ENCODE results near the gene ALPK1.

The ALPK1 gene

DNA sequence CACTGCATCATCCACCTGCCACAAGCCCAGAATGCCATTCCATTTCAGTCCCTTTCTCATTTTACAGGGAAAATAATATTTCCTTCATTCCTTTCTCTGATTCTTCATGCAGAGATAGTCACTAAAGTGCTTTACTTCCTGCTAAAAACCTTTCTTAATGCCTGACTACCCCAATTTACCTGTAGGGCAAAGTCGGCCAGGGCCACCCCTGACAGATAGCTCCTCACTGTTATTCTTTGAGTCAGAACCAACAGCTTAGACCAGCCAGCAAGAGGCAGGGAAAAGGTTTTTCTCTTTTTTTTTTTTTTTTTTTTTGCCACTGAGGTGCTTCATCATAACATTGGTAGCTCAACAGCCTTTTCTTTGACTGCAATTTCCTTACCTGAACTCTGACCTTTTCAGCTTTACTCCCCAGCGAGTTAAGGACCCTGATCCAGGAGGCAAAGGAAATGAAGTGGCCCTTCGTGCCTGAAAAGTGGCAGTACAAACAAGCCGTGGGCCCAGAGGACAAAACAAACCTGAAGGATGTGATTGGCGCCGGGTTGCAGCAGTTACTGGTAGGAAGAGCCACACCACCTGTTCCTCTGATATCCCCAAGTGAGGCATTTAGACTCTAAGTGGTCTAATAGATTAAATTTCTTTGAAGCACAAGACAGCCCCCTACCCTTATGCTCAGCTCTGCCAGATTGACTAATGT lies 85.0 kb downstream of the ALPK1 start:
- TF ChIP-seq, protein P1, sequence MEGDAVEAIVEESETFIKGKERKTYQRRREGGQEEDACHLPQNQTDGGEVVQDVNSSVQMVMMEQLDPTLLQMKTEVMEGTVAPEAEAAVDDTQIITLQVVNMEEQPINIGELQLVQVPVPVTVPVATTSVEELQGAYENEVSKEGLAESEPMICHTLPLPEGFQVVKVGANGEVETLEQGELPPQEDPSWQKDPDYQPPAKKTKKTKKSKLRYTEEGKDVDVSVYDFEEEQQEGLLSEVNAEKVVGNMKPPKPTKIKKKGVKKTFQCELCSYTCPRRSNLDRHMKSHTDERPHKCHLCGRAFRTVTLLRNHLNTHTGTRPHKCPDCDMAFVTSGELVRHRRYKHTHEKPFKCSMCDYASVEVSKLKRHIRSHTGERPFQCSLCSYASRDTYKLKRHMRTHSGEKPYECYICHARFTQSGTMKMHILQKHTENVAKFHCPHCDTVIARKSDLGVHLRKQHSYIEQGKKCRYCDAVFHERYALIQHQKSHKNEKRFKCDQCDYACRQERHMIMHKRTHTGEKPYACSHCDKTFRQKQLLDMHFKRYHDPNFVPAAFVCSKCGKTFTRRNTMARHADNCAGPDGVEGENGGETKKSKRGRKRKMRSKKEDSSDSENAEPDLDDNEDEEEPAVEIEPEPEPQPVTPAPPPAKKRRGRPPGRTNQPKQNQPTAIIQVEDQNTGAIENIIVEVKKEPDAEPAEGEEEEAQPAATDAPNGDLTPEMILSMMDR (IDR thresholded peaks at IDR 0.05): no peak

DNA sequence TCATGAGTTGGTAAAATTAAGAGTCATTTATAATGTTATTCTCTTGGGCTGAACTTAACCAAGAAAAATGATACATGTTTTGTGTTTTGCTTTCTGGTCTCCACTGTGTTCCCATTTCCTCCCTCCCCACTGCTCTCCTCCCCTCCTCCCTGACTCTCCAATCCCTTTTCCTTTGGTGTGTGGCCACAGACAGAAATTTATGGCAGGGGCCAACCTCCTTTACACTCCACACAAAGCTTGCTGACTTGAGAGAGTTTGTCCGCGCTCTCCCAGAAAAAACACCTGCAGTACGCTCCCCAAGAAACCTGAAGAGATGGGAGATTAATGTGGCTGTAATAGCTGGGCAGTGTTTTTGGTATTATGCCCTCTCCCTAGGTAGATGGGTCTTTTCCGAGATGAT lies 88.9 kb downstream of the ALPK1 start:
- TF ChIP-seq, protein P1 (IDR thresholded peaks at IDR 0.05): no peak

DNA sequence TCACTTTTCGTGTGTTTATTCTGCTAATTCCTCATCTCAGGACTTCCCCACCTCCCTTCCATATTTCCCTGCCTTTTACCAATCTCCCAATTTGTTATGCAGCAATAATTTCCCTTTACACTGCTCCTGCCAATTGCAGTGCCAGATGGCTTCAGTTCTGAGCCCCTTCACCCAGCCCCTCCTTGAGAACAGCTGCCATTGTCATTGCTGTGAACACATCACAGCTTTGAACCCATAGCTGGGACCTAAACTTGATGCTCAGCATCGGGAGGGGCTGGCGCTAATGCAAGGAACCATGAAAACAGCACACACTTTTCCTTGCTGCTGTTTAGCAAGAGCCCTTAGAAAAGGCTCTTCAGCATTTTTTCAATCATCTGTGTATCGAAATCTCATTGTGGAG lies 104.9 kb downstream of the ALPK1 start:
- TF ChIP-seq, protein P1 (IDR thresholded peaks at IDR 0.05): no peak

DNA sequence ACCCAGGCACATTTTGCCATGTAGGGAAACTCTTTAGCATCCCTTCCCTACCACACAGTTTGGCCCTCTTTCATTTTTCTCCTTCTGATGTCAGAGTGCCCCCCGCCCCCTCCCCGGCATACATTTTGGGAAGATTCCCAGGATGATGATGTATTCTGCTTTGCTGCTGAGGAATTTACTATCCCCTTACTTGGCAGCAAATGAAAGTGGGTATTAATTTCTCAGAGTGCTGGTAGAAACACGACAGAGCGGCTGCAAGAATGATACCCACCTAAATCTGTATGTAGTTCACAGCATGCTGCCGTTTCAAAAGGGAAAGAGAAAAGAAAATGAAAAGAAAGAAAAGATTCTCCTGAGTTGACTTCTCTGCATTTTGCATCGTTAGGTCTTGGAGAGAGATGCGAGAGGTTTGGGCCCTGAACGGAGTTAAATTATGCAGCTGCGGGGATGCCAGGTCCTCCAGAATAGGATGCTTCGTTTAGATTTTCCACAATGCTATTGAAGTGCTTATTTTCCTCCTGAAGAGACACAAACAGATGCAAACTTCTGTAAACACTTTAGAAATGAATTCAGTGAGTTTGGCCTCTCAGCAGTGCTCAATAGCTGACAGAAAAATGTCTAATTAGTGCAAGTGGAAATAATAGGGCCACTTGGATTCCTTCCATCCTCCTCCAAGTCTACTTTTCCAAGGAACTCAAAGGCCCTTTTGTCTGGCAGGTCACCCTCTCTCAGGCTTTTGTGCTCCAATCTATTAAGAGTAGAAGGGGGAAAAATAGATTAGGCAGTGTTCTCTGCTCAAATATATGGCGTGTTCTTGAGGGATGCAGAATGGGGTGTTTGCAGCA lies 106.2 kb downstream of the ALPK1 start:
- TF ChIP-seq, protein P1 (IDR thresholded peaks at IDR 0.05): no peak

DNA sequence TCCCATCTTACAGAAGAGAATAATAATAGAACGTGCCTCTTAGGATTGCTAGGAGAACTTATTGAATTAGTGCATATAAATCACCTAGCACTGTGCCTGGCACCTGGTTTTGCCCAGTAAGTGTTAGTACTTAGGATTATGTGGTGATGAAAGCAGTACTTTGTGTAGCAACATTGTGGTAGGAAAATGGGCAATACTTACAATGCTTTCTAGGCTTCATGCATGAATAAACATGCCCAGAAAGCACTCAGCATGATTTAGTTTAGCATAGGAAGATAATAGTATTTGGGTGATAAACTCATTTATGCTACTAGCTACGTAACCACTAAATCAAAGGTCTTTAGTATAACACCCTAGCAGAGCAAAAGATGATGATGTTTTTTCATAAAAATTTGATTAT lies 113.2 kb downstream of the ALPK1 start:
- TF ChIP-seq, protein P1 (IDR thresholded peaks at IDR 0.05): no peak

DNA sequence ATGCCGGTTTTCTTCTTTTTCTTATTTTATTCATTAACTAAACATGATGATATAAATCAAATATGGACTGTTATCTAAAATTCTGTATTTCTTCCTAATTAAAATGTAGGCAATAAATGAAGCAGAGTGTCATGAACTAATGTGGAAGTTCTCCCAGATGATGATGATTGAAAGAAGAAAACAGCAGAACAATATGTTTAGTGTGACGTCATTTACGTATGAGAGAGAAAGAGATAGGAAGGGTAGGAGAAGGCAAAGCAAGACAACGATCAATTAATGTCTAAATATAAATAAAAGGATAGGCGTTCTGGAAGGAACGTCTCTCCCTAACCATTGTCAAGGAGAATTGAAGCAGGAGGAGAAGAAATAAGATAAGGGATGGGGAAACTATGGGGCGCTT lies 113.6 kb downstream of the ALPK1 start:
- TF ChIP-seq, protein P1 (IDR thresholded peaks at IDR 0.05): no peak

DNA sequence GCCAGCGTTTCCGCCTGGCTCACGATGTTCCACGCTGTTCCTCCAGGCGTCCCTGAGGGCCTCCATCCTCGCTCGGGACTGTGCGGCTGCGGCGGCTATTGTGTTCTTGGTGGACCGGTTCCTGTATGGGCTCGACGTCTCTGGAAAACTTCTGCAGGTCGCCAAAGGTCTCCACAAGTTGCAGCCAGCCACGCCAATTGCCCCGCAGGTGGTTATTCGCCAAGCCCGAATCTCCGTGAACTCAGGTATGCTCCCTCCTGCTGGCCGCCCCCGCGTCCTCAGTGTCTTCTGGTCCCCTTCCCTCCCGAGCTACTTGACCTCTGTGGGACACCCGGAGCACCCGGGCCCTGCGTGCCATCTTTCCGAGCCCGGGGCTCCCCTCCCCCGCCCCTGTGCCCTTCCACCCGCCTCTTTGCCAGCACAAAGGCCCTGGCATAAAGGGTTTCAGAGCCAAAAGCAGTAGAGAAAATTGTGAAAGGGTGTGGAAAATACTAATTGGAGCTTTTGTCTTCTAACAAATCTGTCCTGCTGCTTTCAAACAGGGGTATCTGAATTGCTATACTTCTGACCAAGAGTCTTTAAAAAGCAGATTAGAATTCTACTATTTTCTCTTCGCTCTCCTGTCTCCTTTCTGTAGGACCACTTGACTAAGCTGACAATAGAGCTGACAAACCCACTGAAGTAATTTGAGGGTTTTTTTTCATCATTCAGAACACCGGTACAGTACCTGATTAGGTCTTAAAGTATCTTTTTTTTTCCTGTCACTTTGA lies 114.8 kb downstream of the ALPK1 start:
- TF ChIP-seq, protein P1 (IDR thresholded peaks at IDR 0.05): no peak

Data from LNCAP (cell line).